Astrocyte (in vitro differentiated cells and primary cell): Measurements from ENCODE around the gene LRRC36. TPM values are rescaled to one million over a fixed set of nuclear protein-coding genes. Genes with fewer than 3 reads are reported as not detected.

Experiments used
- DNase-seq: peaks from one replicate; pipeline ENCODE4 v3.0.0-alpha.2; 2010; ENCODE audit warnings: low read depth
- FAIRE-seq: peaks from 2 replicates; lab custom pipeline; 2011; peaks lifted over from hg19 to GRCh38; lab: Jason Lieb, UNC
- H2AFZ ChIP-seq: 2 replicates; pipeline ENCODE4 v1.6.0; 2012; ENCODE audit warnings: low read depth, low read length, inconsistent platforms
- H3K27ac ChIP-seq: 2 replicates; pipeline ENCODE4 v1.5.1; 2011; ENCODE audit warnings: low read depth, low read length, inconsistent platforms
- H3K27me3 ChIP-seq: 2 replicates; pipeline ENCODE4 v1.6.0; 2011; ENCODE audit warnings: low read length, inconsistent platforms; ENCODE audit not compliant: insufficient read depth
- H3K36me3 ChIP-seq: 2 replicates; pipeline ENCODE4 v1.5.1; 2011; ENCODE audit warnings: low read length, inconsistent platforms; ENCODE audit not compliant: insufficient read depth
- H3K4me1 ChIP-seq: 2 replicates; pipeline ENCODE4 v1.5.1; 2011; ENCODE audit warnings: low read length, inconsistent platforms; ENCODE audit not compliant: insufficient read depth
- H3K4me2 ChIP-seq: 2 replicates; pipeline ENCODE4 v1.6.0; 2012; ENCODE audit warnings: low read length, inconsistent platforms
- H3K4me3 ChIP-seq: 2 replicates; pipeline ENCODE4 v1.5.1; 2011; ENCODE audit warnings: low read depth, mild to moderate bottlenecking, low read length, inconsistent platforms; ENCODE audit not compliant: insufficient read depth
- H3K79me2 ChIP-seq: 2 replicates; pipeline ENCODE4 v1.6.0; 2012; ENCODE audit warnings: mild to moderate bottlenecking, low read length, inconsistent platforms; ENCODE audit not compliant: insufficient read depth
- H3K9ac ChIP-seq: 2 replicates; pipeline ENCODE4 v1.6.0; 2012; ENCODE audit warnings: mild to moderate bottlenecking, low read length, inconsistent platforms
- H3K9me3 ChIP-seq: 2 replicates; pipeline ENCODE4 v1.5.1; 2012; ENCODE audit warnings: low read depth, mild to moderate bottlenecking, low read length, inconsistent platforms; ENCODE audit not compliant: insufficient read depth
- H4K20me1 ChIP-seq: 2 replicates; pipeline ENCODE4 v1.6.0; 2012; ENCODE audit warnings: low read length, inconsistent platforms; ENCODE audit not compliant: insufficient read depth
- H3K27ac Mint-ChIP-seq: one replicate; pipeline ENCODE4 v1.8.0; 2021; ENCODE audit warnings: mild to moderate bottlenecking, mixed read lengths; ENCODE audit not compliant: unreplicated experiment
- H3K27me3 Mint-ChIP-seq: one replicate; pipeline ENCODE4 v1.8.0; 2021; ENCODE audit warnings: low read depth, mixed read lengths; ENCODE audit not compliant: unreplicated experiment
- H3K36me3 Mint-ChIP-seq: one replicate; pipeline ENCODE4 v1.8.0; 2021; ENCODE audit warnings: low read depth, mixed read lengths; ENCODE audit not compliant: unreplicated experiment
- H3K4me1 Mint-ChIP-seq: one replicate; pipeline ENCODE4 v1.8.0; 2021; ENCODE audit warnings: low read depth, mixed read lengths; ENCODE audit not compliant: unreplicated experiment
- H3K4me3 Mint-ChIP-seq: one replicate; pipeline ENCODE4 v1.8.0; 2021; ENCODE audit warnings: mild to moderate bottlenecking, moderate library complexity, mixed read lengths; ENCODE audit not compliant: unreplicated experiment
- H3K9me3 Mint-ChIP-seq: one replicate; pipeline ENCODE4 v1.8.0; 2021; ENCODE audit warnings: mild to moderate bottlenecking, mixed read lengths; ENCODE audit not compliant: unreplicated experiment
- EZH2 ChIP-seq: IDR thresholded peaks from 2 replicates; pipeline ENCODE4 v1.6.1; 2012; ENCODE audit warnings: mild to moderate bottlenecking, low read length, inconsistent platforms; ENCODE audit not compliant: insufficient read depth
- total RNA-seq: library from RNA; stranded (reverse); gene quantifications from 2 replicates; pipeline ENCODE4 v1.2.1, GENCODE V29; 2021
- TF ChIP-seq, protein P1 (sequence below): IDR thresholded peaks from 2 replicates; pipeline ENCODE4 v1.5.1; 2011; ENCODE audit warnings: low read depth, mild to moderate bottlenecking, inconsistent platforms, low read length, moderate library complexity; ENCODE audit not compliant: insufficient read depth

LRRC36 gene
- total RNA-seq, 1 donor from 2014 or later = not detected

DNA sequence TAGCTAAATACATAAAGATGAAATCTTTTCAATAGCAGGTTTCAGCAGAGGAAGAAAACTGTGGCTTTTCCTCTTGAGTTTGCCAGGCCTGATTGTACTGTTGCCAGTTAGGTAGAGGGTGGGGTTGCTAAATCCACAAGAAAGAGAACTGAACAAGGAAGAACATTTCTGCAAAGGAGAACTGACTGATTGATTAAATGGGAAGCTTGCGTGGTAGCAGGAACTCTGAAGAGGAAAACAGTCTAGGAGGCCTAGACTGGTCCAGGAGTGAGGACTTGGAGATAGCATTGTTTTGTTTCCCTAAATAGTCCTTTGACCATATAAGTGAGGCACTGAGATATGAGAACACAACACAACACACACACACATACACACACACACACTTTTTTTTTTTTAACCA is 18.8 kb downstream of the LRRC36 start:
- no peaks in the 10 kb centered on the region for H3K9me3 Mint-ChIP-seq
- FAIRE-seq (no peak), DNase-seq (no peak)
- no peak overlapping the region for H3K4me3 Mint-ChIP-seq
- TF ChIP-seq, protein P1, sequence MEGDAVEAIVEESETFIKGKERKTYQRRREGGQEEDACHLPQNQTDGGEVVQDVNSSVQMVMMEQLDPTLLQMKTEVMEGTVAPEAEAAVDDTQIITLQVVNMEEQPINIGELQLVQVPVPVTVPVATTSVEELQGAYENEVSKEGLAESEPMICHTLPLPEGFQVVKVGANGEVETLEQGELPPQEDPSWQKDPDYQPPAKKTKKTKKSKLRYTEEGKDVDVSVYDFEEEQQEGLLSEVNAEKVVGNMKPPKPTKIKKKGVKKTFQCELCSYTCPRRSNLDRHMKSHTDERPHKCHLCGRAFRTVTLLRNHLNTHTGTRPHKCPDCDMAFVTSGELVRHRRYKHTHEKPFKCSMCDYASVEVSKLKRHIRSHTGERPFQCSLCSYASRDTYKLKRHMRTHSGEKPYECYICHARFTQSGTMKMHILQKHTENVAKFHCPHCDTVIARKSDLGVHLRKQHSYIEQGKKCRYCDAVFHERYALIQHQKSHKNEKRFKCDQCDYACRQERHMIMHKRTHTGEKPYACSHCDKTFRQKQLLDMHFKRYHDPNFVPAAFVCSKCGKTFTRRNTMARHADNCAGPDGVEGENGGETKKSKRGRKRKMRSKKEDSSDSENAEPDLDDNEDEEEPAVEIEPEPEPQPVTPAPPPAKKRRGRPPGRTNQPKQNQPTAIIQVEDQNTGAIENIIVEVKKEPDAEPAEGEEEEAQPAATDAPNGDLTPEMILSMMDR = no peak
- TF ChIP-seq EZH2 = no peak
- Histone ChIP-seq H2AFZ (no peak overlapping the region), H3K9ac (no peak overlapping the region), H3K27me3 (no peaks in the 10 kb centered on the region), H3K4me3 (no peak overlapping the region), H3K4me2 (no peak overlapping the region), H3K27ac (no peak overlapping the region), H3K9me3 (no peaks in the 10 kb centered on the region), H3K79me2 (no peaks in the 10 kb centered on the region), H3K4me1 (no peaks in the 10 kb centered on the region), H3K36me3 (no peaks in the 10 kb centered on the region), H4K20me1 (no peaks in the 10 kb centered on the region)
- no peaks in the 10 kb centered on the region for H3K36me3 Mint-ChIP-seq
- H3K27me3 Mint-ChIP-seq = peaks cover 10% of the 10 kb centered on the region
- no peak overlapping the region for H3K27ac Mint-ChIP-seq
- no peaks in the 10 kb centered on the region for H3K4me1 Mint-ChIP-seq

DNA sequence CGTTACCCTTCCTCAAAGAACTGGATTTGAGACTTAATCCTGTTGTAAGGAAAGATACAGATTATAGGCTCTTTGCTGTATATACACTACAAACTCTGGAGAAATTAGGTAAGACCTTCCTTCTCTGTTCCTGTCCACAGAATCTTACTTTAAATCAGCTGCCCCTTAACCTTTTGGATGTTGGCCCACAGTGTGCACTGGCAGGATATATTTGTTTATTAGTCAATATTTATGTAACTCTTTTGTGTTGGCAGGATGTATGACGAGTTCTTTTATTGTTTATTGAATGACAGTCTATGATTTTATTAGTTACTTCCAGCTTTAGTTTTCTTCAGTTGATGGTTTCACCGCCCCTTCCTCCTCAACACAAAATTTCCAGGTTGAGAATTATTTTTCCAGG is 19.7 kb downstream of the LRRC36 start:
- Histone ChIP-seq H3K9me3 (no peaks in the 10 kb centered on the region), H3K36me3 (no peaks in the 10 kb centered on the region), H3K4me3 (no peak overlapping the region), H4K20me1 (no peaks in the 10 kb centered on the region), H3K27ac (no peak overlapping the region), H3K9ac (no peak overlapping the region), H3K4me1 (no peaks in the 10 kb centered on the region), H2AFZ (no peak overlapping the region), H3K4me2 (no peak overlapping the region), H3K27me3 (no peaks in the 10 kb centered on the region), H3K79me2 (no peaks in the 10 kb centered on the region)
- Mint-ChIP-seq H3K27ac (no peak overlapping the region), H3K27me3 (peaks cover 11% of the 10 kb centered on the region), H3K36me3 (no peaks in the 10 kb centered on the region), H3K4me1 (no peaks in the 10 kb centered on the region), H3K4me3 (no peak overlapping the region), H3K9me3 (no peaks in the 10 kb centered on the region)
- DNase-seq (no peak), FAIRE-seq (no peak)
- TF ChIP-seq, protein P1 = no peak
- no peak for TF ChIP-seq EZH2

DNA sequence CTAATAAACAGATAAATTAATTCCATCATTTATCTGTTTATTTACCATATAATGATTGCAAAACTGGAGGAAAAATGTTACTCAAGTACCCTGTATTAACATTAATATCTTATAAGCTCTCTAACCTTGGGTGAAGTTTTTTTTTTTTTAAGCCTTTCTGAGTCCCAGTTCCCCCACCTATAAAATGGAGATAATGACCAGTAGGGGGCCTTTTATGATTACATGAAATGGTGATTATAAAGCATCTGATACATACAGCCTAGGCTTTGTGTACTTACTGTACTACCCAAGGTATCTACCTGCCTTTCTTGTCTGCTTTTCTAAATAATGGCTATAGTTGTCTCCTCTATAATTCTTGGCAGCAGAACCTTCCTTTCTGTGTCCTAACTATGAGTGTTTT is 22.6 kb downstream of the LRRC36 start:
- H3K4me1 ChIP-seq = no peaks in the 10 kb centered on the region
- no peak overlapping the region for H3K4me3 Mint-ChIP-seq
- FAIRE-seq = peak; percentile 13

More for the DNA sequence above, 22.6 kb downstream of the LRRC36 start:
- Mint-ChIP-seq H3K27ac (no peak overlapping the region), H3K27me3 (peaks cover 25% of the 10 kb centered on the region), H3K36me3 (no peaks in the 10 kb centered on the region), H3K9me3 (no peaks in the 10 kb centered on the region), H3K4me1 (no peaks in the 10 kb centered on the region)
- no peak for TF ChIP-seq EZH2
- TF ChIP-seq, protein P1 = peak; percentile 45
- Histone ChIP-seq H3K27me3 (no peaks in the 10 kb centered on the region), H4K20me1 (no peaks in the 10 kb centered on the region), H3K9ac (no peak overlapping the region), H3K4me3 (no peak overlapping the region), H3K4me2 (no peak overlapping the region), H3K27ac (no peak overlapping the region), H3K79me2 (no peaks in the 10 kb centered on the region), H3K9me3 (no peaks in the 10 kb centered on the region), H2AFZ (no peak overlapping the region), H3K36me3 (no peaks in the 10 kb centered on the region)
- DNase-seq = peak; percentile 7
